Caco-2 (cell line): Measurements from ENCODE around the gene SMIM27. TPM values are rescaled to one million over a fixed set of nuclear protein-coding genes. Genes with fewer than 3 reads are reported as not detected.

Experiments used
- BruUV-seq: library from RNA; stranded (reverse); fragments of 400-500 nt; replicated peaks from 2 replicates; lab custom pipeline; 2021; lab: Mats Ljungman, UMichigan
- CTCF ChIA-PET: fragments of 300-600 bp; sonication (Branson Sonifier 250); formaldehyde crosslinking; loops from one replicate; lab custom pipeline; 2022; ENCODE audit warnings: antibody characterized with exemption; lab: Charles Lee
- POLR2A ChIA-PET: fragments of 300-600 bp; sonication (Branson Sonifier 250); formaldehyde crosslinking; loops from one replicate; lab custom pipeline; 2022; ENCODE audit warnings: antibody characterized with exemption; lab: Charles Lee
- DNase-seq, 2 experiments: peaks; one replicate each; pipeline versions ENCODE4 v3.0.0 to v3.0.0-alpha.2; 2020 to 2022
- H3K27me3 ChIP-seq: replicated peaks from 2 replicates; pipeline ENCODE4 v1.6.0; 2011; ENCODE audit warnings: low read length; ENCODE audit not compliant: control insufficient read depth, insufficient read depth
- H3K36me3 ChIP-seq: 2 replicates; pipeline ENCODE4 v1.5.1; 2011; ENCODE audit warnings: low read length; ENCODE audit not compliant: control insufficient read depth, insufficient read depth
- H3K4me1 ChIP-seq: fragments of 250-450 bp; sonication (Bioruptor Pico); 2 replicates; pipeline ENCODE4 v1.5.1; 2020; ENCODE audit warnings: mild to moderate bottlenecking
- H3K4me3 ChIP-seq: 2 replicates; pipeline ENCODE4 v1.5.1; 2011; ENCODE audit warnings: low read depth, mild to moderate bottlenecking, control low read depth, low read length
- H3K9me3 ChIP-seq: fragments of 250-450 bp; sonication (Bioruptor Pico); 2 replicates; pipeline ENCODE4 v1.5.1; 2020; ENCODE audit warnings: mild to moderate bottlenecking, moderate library complexity
- H3K27ac Mint-ChIP-seq: one replicate; pipeline ENCODE4 v1.8.0; 2022; ENCODE audit warnings: mixed read lengths; ENCODE audit not compliant: unreplicated experiment
- H3K27me3 Mint-ChIP-seq: one replicate; pipeline ENCODE4 v1.8.0; 2022; ENCODE audit warnings: mixed read lengths; ENCODE audit not compliant: insufficient read depth, unreplicated experiment
- H3K36me3 Mint-ChIP-seq: one replicate; pipeline ENCODE4 v1.8.0; 2022; ENCODE audit warnings: mild to moderate bottlenecking, mixed read lengths; ENCODE audit not compliant: insufficient read depth, unreplicated experiment
- H3K4me1 Mint-ChIP-seq: one replicate; pipeline ENCODE4 v1.8.0; 2022; ENCODE audit warnings: low read depth, mixed read lengths; ENCODE audit not compliant: unreplicated experiment
- H3K4me3 Mint-ChIP-seq: one replicate; pipeline ENCODE4 v1.8.0; 2022; ENCODE audit warnings: mild to moderate bottlenecking, moderate library complexity, mixed read lengths; ENCODE audit not compliant: unreplicated experiment
- H3K9me3 Mint-ChIP-seq: one replicate; pipeline ENCODE4 v1.8.0; 2022; ENCODE audit warnings: mixed read lengths; ENCODE audit not compliant: unreplicated experiment
- intact Hi-C: fragments of 100-400 bp; cut with micrococcal nuclease; formaldehyde crosslinking; loops from one replicate; pipeline ENCODE4 v1.10.0; 2022; ENCODE audit not compliant: unreplicated experiment
- total RNA-seq: library from RNA; stranded (reverse); gene quantifications from 2 replicates; pipeline ENCODE4 v1.2.3, GENCODE V29; 2022
- TF ChIP-seq, protein P1 (sequence below), 2 experiments: fragments of 200-600 bp in 1 of 2; IDR thresholded peaks; 1 replicate in 1 of 2; 2 replicates in 1 of 2; pipeline versions ENCODE4 v1.5.1 to v1.8.0; 2011 to 2022; ENCODE audit warnings: antibody characterized with exemption in 1 of 2, control low read depth in 1 of 2, inconsistent platforms in 1 of 2, low read depth in 1 of 2, low read length in 1 of 2, mild to moderate bottlenecking in 1 of 2, moderate library complexity in 1 of 2; ENCODE audit not compliant: insufficient read depth in 1 of 2, severe bottlenecking in 1 of 2, unreplicated experiment in 1 of 2

The SMIM27 gene
- total RNA-seq, 1 experiment from 2014 or later, result 5.3 TPM

GRCh38 chr9:32573821-32574220 lies 21.7 kb downstream of the SMIM27 start:
- Mint-ChIP-seq H3K4me1 (no peaks in the 10 kb centered on the region), H3K27me3 (peaks cover 2% of the 10 kb centered on the region), H3K27ac (peak overlapping the region; percentile 100), H3K9me3 (no peaks in the 10 kb centered on the region), H3K4me3 (peak overlapping the region; percentile 98), H3K36me3 (peaks cover 17% of the 10 kb centered on the region)
- H3K36me3 ChIP-seq, result no peaks in the 10 kb centered on the region
- no peak for DNase-seq
- TF ChIP-seq, protein P1, sequence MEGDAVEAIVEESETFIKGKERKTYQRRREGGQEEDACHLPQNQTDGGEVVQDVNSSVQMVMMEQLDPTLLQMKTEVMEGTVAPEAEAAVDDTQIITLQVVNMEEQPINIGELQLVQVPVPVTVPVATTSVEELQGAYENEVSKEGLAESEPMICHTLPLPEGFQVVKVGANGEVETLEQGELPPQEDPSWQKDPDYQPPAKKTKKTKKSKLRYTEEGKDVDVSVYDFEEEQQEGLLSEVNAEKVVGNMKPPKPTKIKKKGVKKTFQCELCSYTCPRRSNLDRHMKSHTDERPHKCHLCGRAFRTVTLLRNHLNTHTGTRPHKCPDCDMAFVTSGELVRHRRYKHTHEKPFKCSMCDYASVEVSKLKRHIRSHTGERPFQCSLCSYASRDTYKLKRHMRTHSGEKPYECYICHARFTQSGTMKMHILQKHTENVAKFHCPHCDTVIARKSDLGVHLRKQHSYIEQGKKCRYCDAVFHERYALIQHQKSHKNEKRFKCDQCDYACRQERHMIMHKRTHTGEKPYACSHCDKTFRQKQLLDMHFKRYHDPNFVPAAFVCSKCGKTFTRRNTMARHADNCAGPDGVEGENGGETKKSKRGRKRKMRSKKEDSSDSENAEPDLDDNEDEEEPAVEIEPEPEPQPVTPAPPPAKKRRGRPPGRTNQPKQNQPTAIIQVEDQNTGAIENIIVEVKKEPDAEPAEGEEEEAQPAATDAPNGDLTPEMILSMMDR (IDR thresholded peaks at IDR 0.05; ENCODE audit: insufficient read depth in 1 of 2, low read depth in 1 of 2, low read length in 1 of 2, severe bottlenecking in 1 of 2, unreplicated experiment in 1 of 2), result no peak
- intact Hi-C loops, result loop anchor here (2.0 kb wide), 1 partner anchor 147 kb away; no protein-coding TSS in a partner anchor
- no peaks in the 10 kb centered on the region for H3K27me3 ChIP-seq
- H3K4me3 ChIP-seq, result no peak overlapping the region
- POLR2A ChIA-PET, result no interaction called here
- no peaks in the 10 kb centered on the region for H3K9me3 ChIP-seq
- CTCF ChIA-PET, result interaction anchor here (0.5 to 4.0 kb wide), 3 partner anchors 7 to 195 kb away, joined by 3 to 63 read pairs (median 3); no protein-coding TSS in a partner anchor
- peaks cover 5% of the 10 kb centered on the region; the same call in 1 of the 2 replicates for H3K4me1 ChIP-seq
- no TSS peak for BruUV-seq

- Mint-ChIP-seq H3K36me3 (peaks cover 10% of the 10 kb centered on the region), H3K27ac (no peak overlapping the region), H3K9me3 (no peaks in the 10 kb centered on the region), H3K4me1 (peaks cover 3% of the 10 kb centered on the region), H3K4me3 (no peak overlapping the region), H3K27me3 (peaks cover 2% of the 10 kb centered on the region)
- TF ChIP-seq, protein P1 (IDR thresholded peaks at IDR 0.05; ENCODE audit: insufficient read depth in 1 of 2, low read depth in 1 of 2, low read length in 1 of 2, severe bottlenecking in 1 of 2, unreplicated experiment in 1 of 2), result no peak
- Histone ChIP-seq H3K9me3 (no peaks in the 10 kb centered on the region), H3K4me3 (no peak overlapping the region), H3K4me1 (peaks cover 5% of the 10 kb centered on the region; the same call in 1 of the 2 replicates), H3K36me3 (no peaks in the 10 kb centered on the region), H3K27me3 (no peaks in the 10 kb centered on the region)
- ChIA-PET POLR2A (no interaction called here), CTCF (interaction anchor here (4.0 kb wide), 1 partner anchor 196 kb away, joined by 63 read pairs; no protein-coding TSS in a partner anchor)
- DNase-seq, result no peak
- BruUV-seq, result no TSS peak
- intact Hi-C loops, result no loop called here
Measured at GRCh38 chr9:32574858-32575257, 22.7 kb downstream of the SMIM27 start.

GRCh38 chr9:32577316-32577715 lies 25.2 kb downstream of the SMIM27 start:
- TF ChIP-seq, protein P1 (IDR thresholded peaks at IDR 0.05; ENCODE audit: insufficient read depth in 1 of 2, low read depth in 1 of 2, low read length in 1 of 2, severe bottlenecking in 1 of 2, unreplicated experiment in 1 of 2), result no peak
- intact Hi-C loops, result no loop called here
- no TSS peak for BruUV-seq
- Mint-ChIP-seq H3K4me1 (peaks cover 14% of the 10 kb centered on the region), H3K27me3 (peaks cover 2% of the 10 kb centered on the region), H3K9me3 (no peaks in the 10 kb centered on the region), H3K27ac (no peak overlapping the region), H3K4me3 (no peak overlapping the region), H3K36me3 (peaks cover 6% of the 10 kb centered on the region)
- ChIA-PET CTCF (interaction anchor here (1.4 kb wide), 1 partner anchor 198 kb away, joined by 5 read pairs; no protein-coding TSS in a partner anchor), POLR2A (no interaction called here)
- Histone ChIP-seq H3K4me1 (peaks cover 19% of the 10 kb centered on the region), H3K4me3 (no peak overlapping the region), H3K36me3 (no peaks in the 10 kb centered on the region), H3K9me3 (no peaks in the 10 kb centered on the region), H3K27me3 (no peaks in the 10 kb centered on the region)
- no peak for DNase-seq
